IMR-90 (cell line): ENCODE data around the gene MBTPS2.

Experiments used
- CEBPB ChIP-seq: IDR thresholded peaks from 2 replicates; pipeline ENCODE4 v1.6.1; 2012; ENCODE audit warnings: low read depth, low read length, improper control_type of control experiment
- CHD1 ChIP-seq: IDR thresholded peaks from 2 replicates; pipeline ENCODE4 v1.6.1; 2012; ENCODE audit warnings: low read depth, low read length, improper control_type of control experiment
- CTCF ChIP-seq: conservative IDR thresholded peaks from 2 replicates; pipeline ENCODE4 v1.5.1; 2012; ENCODE audit warnings: mild to moderate bottlenecking, low read depth, low read length, improper control_type of control experiment
- FOS ChIP-seq: fragments of 150-350 bp; IDR thresholded peaks from 2 replicates; pipeline ENCODE4 v1.6.1; 2016; ENCODE audit warnings: low read depth, low read length
- MAFK ChIP-seq: IDR thresholded peaks from 2 replicates; pipeline ENCODE4 v1.6.1; 2012; ENCODE audit warnings: low read depth, low read length, improper control_type of control experiment
- MAZ ChIP-seq: IDR thresholded peaks from 2 replicates; pipeline ENCODE4 v1.6.1; 2012; ENCODE audit warnings: low read depth, mild to moderate bottlenecking, low read length, improper control_type of control experiment, moderate library complexity, borderline replicate concordance
- POLR2A ChIP-seq: IDR thresholded peaks from 2 replicates; pipeline ENCODE4 v1.6.1; 2012; ENCODE audit warnings: mild to moderate bottlenecking, low read depth, low read length
- RAD21 ChIP-seq: IDR thresholded peaks from 2 replicates; pipeline ENCODE4 v1.6.1; 2012; ENCODE audit warnings: low read length, improper control_type of control experiment
- SMC3 ChIP-seq: fragments of 150-350 bp; IDR thresholded peaks from 2 replicates; pipeline ENCODE4 v1.6.1; 2016; ENCODE audit warnings: low read depth, mild to moderate bottlenecking, antibody characterized with exemption, low read length, moderate library complexity
- USF2 ChIP-seq: fragments of 150-350 bp; IDR thresholded peaks from 2 replicates; pipeline ENCODE4 v1.6.1; 2017; ENCODE audit warnings: mild to moderate bottlenecking, antibody characterized with exemption, low read length, low read depth

GRCh38 chrX:21855937-21856415 lies 16.6 kb downstream of the MBTPS2 start, which contains the start of gene YY2:
- TF ChIP-seq USF2: no peak
- no peak for TF ChIP-seq CTCF
- no peak for TF ChIP-seq MAZ
- no peak for TF ChIP-seq SMC3
- TF ChIP-seq POLR2A: no peak
- TF ChIP-seq CEBPB: no peak
- no peak for TF ChIP-seq CHD1
- TF ChIP-seq RAD21: no peak
- TF ChIP-seq FOS: no peak
- no peak for TF ChIP-seq MAFK
